ENCODE results near the gene SDC3. TPM values are rescaled to one million over a fixed set of nuclear protein-coding genes. Genes with fewer than 3 reads are reported as not detected.

SDC3 gene
- total and polyA plus RNA-seq, 11 donors: 16.8 to 83.4 (median 28.8) TPM

DNA sequence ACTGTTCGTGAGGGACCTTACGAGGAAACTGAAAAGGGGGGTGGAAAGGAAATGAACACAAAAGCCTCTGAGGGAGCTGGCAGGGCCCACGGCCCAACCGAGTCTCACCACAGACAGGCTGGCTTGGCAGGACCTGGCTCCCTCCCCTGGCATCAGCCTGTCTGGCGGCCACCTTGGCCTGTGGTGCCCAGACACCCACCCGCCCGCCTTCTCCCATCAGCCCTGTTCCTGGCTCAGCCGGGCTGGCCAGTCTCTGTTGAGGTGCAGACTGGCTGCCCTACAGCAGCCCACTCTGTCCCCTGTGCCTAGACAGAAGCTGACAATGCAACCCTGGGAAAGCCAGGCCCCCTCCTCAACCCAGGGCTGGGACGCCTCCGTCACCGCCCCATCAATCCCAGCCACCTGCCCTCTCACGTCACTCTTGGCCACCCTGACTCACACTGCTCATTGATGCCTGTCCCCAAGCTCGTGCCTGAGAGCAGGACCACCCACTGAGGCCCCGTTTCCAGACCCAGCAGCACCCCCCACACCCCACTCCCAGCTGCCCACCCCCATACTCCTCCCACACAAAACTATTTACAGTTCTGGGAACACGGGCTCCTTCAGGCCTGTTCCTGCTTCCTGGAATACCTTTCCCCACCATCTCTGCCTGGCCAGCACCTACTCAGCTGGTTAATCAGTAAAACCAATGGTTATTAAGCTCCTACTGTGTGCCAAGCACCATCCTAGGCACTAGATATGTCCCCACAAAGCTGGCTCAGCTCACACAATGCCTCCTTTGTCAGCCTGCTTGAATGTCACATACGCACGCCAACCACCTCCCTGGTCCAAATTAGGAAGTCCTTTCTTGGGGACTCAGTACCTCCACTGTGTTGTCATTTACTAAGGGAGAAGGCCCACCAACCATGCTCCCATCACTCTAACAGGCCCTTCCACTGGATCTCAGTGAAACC lies 22.7 kb downstream of the SDC3 start:
- Histone ChIP-seq H3K27ac (peak overlapping the region in 5 of 12 donors; percentile 13 to 88 (median 25)), H3K4me3 (no peak overlapping the region)
- WGBS, 4 donors: 59 to 68% (median 61%) methylated on average over 15 to 17 of the region's 17 CpGs

GRCh38 chr1:30884723-30885122 lies 23.8 kb downstream of the SDC3 start:
- no peak for TF ChIP-seq POLR2A (IDR thresholded peaks at IDR 0.05)
- TF ChIP-seq, protein P1, sequence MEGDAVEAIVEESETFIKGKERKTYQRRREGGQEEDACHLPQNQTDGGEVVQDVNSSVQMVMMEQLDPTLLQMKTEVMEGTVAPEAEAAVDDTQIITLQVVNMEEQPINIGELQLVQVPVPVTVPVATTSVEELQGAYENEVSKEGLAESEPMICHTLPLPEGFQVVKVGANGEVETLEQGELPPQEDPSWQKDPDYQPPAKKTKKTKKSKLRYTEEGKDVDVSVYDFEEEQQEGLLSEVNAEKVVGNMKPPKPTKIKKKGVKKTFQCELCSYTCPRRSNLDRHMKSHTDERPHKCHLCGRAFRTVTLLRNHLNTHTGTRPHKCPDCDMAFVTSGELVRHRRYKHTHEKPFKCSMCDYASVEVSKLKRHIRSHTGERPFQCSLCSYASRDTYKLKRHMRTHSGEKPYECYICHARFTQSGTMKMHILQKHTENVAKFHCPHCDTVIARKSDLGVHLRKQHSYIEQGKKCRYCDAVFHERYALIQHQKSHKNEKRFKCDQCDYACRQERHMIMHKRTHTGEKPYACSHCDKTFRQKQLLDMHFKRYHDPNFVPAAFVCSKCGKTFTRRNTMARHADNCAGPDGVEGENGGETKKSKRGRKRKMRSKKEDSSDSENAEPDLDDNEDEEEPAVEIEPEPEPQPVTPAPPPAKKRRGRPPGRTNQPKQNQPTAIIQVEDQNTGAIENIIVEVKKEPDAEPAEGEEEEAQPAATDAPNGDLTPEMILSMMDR (IDR thresholded peaks at IDR 0.05): no peak
- H3K36me3 ChIP-seq: no peaks in the 10 kb centered on the region
- no peaks in the 10 kb centered on the region for H3K9me3 ChIP-seq
- DNase-seq (no peak), ATAC-seq (no peak)
- no peaks in the 10 kb centered on the region for H3K27me3 ChIP-seq
- H3K27ac ChIP-seq: peak overlapping the region in 1 of 12 donors; percentile 88
- intact Hi-C loops (cut with DNase I): loop anchor here in 1 of 10 donors (5.0 kb wide), 1 partner anchor 62 kb away; no protein-coding TSS in a partner anchor
- H3K4me1 ChIP-seq: peaks cover 0 to 53% (median 24%) of the 10 kb centered on the region in 12 donors
- 88 to 97% (median 94%) methylated on average over 5 of the region's 5 CpGs for WGBS, 4 donors
- no peak overlapping the region for H3K4me3 ChIP-seq

More for the DNA sequence above, 22.7 kb downstream of the SDC3 start:
- H3K27me3 ChIP-seq: no peaks in the 10 kb centered on the region
- intact Hi-C loops (cut with DNase I): loop anchor here in 1 of 10 donors (5.0 kb wide), 1 partner anchor 64 kb away; no protein-coding TSS in a partner anchor
- H3K9me3 ChIP-seq: no peaks in the 10 kb centered on the region
- no peaks in the 10 kb centered on the region for H3K36me3 ChIP-seq
- peaks cover 0 to 57% (median 24%) of the 10 kb centered on the region in 12 donors for H3K4me1 ChIP-seq
- DNase-seq (peak in 1 of 5 donors; percentile 42), ATAC-seq (peak in 2 of 4 donors; percentile 8 to 28)
- TF ChIP-seq, protein P1 (IDR thresholded peaks at IDR 0.05): no peak
- no peak for TF ChIP-seq POLR2A (IDR thresholded peaks at IDR 0.05)

- WGBS, 4 donors: 74 to 89% (median 81%) methylated on average over 16 to 18 of the region's 18 CpGs
- ATAC-seq (no peak), DNase-seq (no peak)
- TF ChIP-seq POLR2A (IDR thresholded peaks at IDR 0.05): no peak
- TF ChIP-seq, protein P1 (IDR thresholded peaks at IDR 0.05): no peak
- Histone ChIP-seq H3K4me1 (peaks cover 0 to 51% (median 16%) of the 10 kb centered on the region in 12 donors), H3K27ac (peak overlapping the region in 1 of 12 donors; percentile 85), H3K9me3 (no peaks in the 10 kb centered on the region), H3K4me3 (no peak overlapping the region), H3K36me3 (no peaks in the 10 kb centered on the region), H3K27me3 (no peaks in the 10 kb centered on the region)
- intact Hi-C loops (cut with DNase I): no loop called here
Measured at GRCh38 chr1:30883389-30884172, 25.0 kb downstream of the SDC3 start.

Measured in heart left ventricle (tissue), 16 donors.